ENCODE data around the gene MACROD2.

MACROD2 gene

GRCh38 chr20:14712302-14712739 lies 717.0 kb downstream of the MACROD2 start:
- Histone ChIP-seq H3K4me3 (ENCODE audit: low read length in 2 of 2) (peak overlapping the region in 1 of 2 donors; percentile 36), H3K27ac (ENCODE audit: low read length) (no peak overlapping the region), H3K9ac (ENCODE audit: low read length in 2 of 2) (no peak overlapping the region), H3K27me3 (ENCODE audit: control insufficient read depth in 1 of 2, insufficient read depth in 2 of 2, low read length in 2 of 2) (no peaks in the 10 kb centered on the region), H3K9me3 (ENCODE audit: control insufficient read depth in 2 of 2, low read length in 2 of 2) (no peaks in the 10 kb centered on the region), H3K36me3 (ENCODE audit: control insufficient read depth in 2 of 2, insufficient read depth in 2 of 2, low read length in 2 of 2) (no peaks in the 10 kb centered on the region), H3K4me1 (ENCODE audit: control insufficient read depth, insufficient read depth, low read length) (no peaks in the 10 kb centered on the region)

GRCh38 chr20:14715400-14715799 lies 720.1 kb downstream of the MACROD2 start:
- Histone ChIP-seq H3K4me3 (ENCODE audit: low read length in 2 of 2) (no peak overlapping the region), H3K9me3 (ENCODE audit: control insufficient read depth in 2 of 2, low read length in 2 of 2) (no peaks in the 10 kb centered on the region), H3K9ac (ENCODE audit: low read length in 2 of 2) (no peak overlapping the region), H3K27ac (ENCODE audit: low read length) (no peak overlapping the region), H3K27me3 (ENCODE audit: control insufficient read depth in 1 of 2, insufficient read depth in 2 of 2, low read length in 2 of 2) (no peaks in the 10 kb centered on the region), H3K36me3 (ENCODE audit: control insufficient read depth in 2 of 2, insufficient read depth in 2 of 2, low read length in 2 of 2) (no peaks in the 10 kb centered on the region), H3K4me1 (ENCODE audit: control insufficient read depth, insufficient read depth, low read length) (no peaks in the 10 kb centered on the region)

DNA sequence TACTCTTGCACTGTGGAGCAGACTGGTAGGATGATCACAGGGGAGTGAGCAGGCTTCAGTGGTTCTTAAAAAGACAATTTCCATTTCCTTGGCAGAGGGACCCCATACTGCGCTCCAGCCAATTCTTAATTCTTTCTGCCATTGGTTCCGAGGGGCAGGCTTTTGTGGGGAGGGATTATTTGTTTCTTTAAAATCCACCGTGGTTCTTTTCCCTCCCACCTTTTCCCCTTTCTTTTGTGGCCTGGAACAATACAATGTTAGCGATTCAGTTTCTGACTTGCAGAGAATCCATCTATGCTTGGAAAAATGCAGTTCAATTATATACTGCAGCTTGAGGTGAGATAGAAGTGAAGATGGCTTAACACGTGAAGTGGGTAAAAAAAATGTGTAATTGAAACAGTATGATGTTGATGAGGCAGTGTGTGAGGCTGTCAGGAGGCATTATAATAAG lies 721.1 kb downstream of the MACROD2 start:
- Histone ChIP-seq H3K27ac (ENCODE audit: low read length) (no peak overlapping the region), H3K36me3 (ENCODE audit: control insufficient read depth in 2 of 2, insufficient read depth in 2 of 2, low read length in 2 of 2) (no peaks in the 10 kb centered on the region), H3K9ac (ENCODE audit: low read length in 2 of 2) (no peak overlapping the region), H3K4me1 (ENCODE audit: control insufficient read depth, insufficient read depth, low read length) (no peaks in the 10 kb centered on the region), H3K9me3 (ENCODE audit: control insufficient read depth in 2 of 2, low read length in 2 of 2) (no peaks in the 10 kb centered on the region), H3K27me3 (ENCODE audit: control insufficient read depth in 1 of 2, insufficient read depth in 2 of 2, low read length in 2 of 2) (no peaks in the 10 kb centered on the region), H3K4me3 (ENCODE audit: low read length in 2 of 2) (no peak overlapping the region)

- Histone ChIP-seq H3K27me3 (ENCODE audit: control insufficient read depth in 1 of 2, insufficient read depth in 2 of 2, low read length in 2 of 2) (no peaks in the 10 kb centered on the region), H3K9ac (ENCODE audit: low read length in 2 of 2) (no peak overlapping the region), H3K9me3 (ENCODE audit: control insufficient read depth in 2 of 2, low read length in 2 of 2) (no peaks in the 10 kb centered on the region), H3K4me3 (ENCODE audit: low read length in 2 of 2) (no peak overlapping the region), H3K4me1 (ENCODE audit: control insufficient read depth, insufficient read depth, low read length) (no peaks in the 10 kb centered on the region), H3K36me3 (ENCODE audit: control insufficient read depth in 2 of 2, insufficient read depth in 2 of 2, low read length in 2 of 2) (no peaks in the 10 kb centered on the region), H3K27ac (ENCODE audit: low read length) (no peak overlapping the region)
These were observed 722.1 kb downstream of the MACROD2 start for GRCh38 chr20:14717134-14717999.

GRCh38 chr20:14720251-14720650 lies 724.9 kb downstream of the MACROD2 start:
- Histone ChIP-seq H3K9ac (ENCODE audit: low read length in 2 of 2) (no peak overlapping the region), H3K27ac (ENCODE audit: low read length) (no peak overlapping the region), H3K4me1 (ENCODE audit: control insufficient read depth, insufficient read depth, low read length) (no peaks in the 10 kb centered on the region), H3K27me3 (ENCODE audit: control insufficient read depth in 1 of 2, insufficient read depth in 2 of 2, low read length in 2 of 2) (no peaks in the 10 kb centered on the region), H3K9me3 (ENCODE audit: control insufficient read depth in 2 of 2, low read length in 2 of 2) (no peaks in the 10 kb centered on the region), H3K4me3 (ENCODE audit: low read length in 2 of 2) (no peak overlapping the region), H3K36me3 (ENCODE audit: control insufficient read depth in 2 of 2, insufficient read depth in 2 of 2, low read length in 2 of 2) (no peaks in the 10 kb centered on the region)

- Histone ChIP-seq H3K4me3 (ENCODE audit: low read length in 2 of 2) (no peak overlapping the region), H3K27ac (ENCODE audit: low read length) (no peak overlapping the region), H3K9ac (ENCODE audit: low read length in 2 of 2) (no peak overlapping the region), H3K36me3 (ENCODE audit: control insufficient read depth in 2 of 2, insufficient read depth in 2 of 2, low read length in 2 of 2) (no peaks in the 10 kb centered on the region), H3K4me1 (ENCODE audit: control insufficient read depth, insufficient read depth, low read length) (no peaks in the 10 kb centered on the region), H3K9me3 (ENCODE audit: control insufficient read depth in 2 of 2, low read length in 2 of 2) (no peaks in the 10 kb centered on the region), H3K27me3 (ENCODE audit: control insufficient read depth in 1 of 2, insufficient read depth in 2 of 2, low read length in 2 of 2) (no peaks in the 10 kb centered on the region)
These were observed 726.7 kb downstream of the MACROD2 start for GRCh38 chr20:14721926-14722452.

DNA sequence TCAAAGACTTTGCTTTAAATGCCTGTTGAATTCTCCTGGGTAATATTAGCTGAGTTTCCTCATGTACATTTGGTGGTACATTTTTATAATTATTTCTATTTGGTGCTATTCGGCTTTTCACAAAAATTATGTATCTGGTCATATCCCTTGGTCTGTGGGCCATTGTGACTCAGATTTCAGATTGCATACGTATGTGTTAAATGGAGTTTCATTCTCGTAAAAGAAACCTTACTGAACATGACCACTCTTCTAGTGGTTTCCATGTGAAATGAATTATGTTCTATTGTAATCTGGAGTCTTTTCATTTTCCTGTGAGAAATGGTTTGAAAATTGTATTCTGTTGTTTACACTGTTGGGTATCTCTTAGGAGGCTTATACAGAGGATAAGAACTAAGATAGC lies 728.3 kb downstream of the MACROD2 start:
- no peaks in the 10 kb centered on the region for H3K9me3 ChIP-seq (ENCODE audit: control insufficient read depth in 2 of 2, low read length in 2 of 2)
- H3K9ac ChIP-seq (ENCODE audit: low read length in 2 of 2) = no peak overlapping the region
- H3K27me3 ChIP-seq (ENCODE audit: control insufficient read depth in 1 of 2, insufficient read depth in 2 of 2, low read length in 2 of 2) = no peaks in the 10 kb centered on the region
- no peaks in the 10 kb centered on the region for H3K36me3 ChIP-seq (ENCODE audit: control insufficient read depth in 2 of 2, insufficient read depth in 2 of 2, low read length in 2 of 2)
- H3K4me1 ChIP-seq (ENCODE audit: control insufficient read depth, insufficient read depth, low read length) = no peaks in the 10 kb centered on the region
- no peak overlapping the region for H3K4me3 ChIP-seq (ENCODE audit: low read length in 2 of 2)
- H3K27ac ChIP-seq (ENCODE audit: low read length) = no peak overlapping the region

DNA sequence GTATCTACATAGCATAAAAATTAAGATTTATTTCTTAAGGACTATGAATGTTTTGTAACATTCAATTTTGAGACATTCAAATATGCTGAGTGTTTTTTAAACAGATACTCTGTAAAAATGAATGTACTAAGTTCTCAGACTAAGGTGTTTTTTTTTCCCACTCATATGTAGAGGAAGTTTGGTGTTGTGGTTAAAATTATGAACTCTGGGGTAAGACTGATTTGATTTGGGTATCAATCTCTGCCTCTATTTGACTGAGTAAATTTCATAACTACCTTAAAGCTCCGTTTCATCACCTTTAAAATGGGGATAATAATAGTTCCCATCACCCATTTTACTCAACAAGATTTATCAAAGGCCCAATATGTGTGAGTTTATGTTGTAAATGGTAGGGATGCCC lies 728.7 kb downstream of the MACROD2 start:
- Histone ChIP-seq H3K9ac (ENCODE audit: low read length in 2 of 2) (no peak overlapping the region), H3K36me3 (ENCODE audit: control insufficient read depth in 2 of 2, insufficient read depth in 2 of 2, low read length in 2 of 2) (no peaks in the 10 kb centered on the region), H3K4me1 (ENCODE audit: control insufficient read depth, insufficient read depth, low read length) (no peaks in the 10 kb centered on the region), H3K27me3 (ENCODE audit: control insufficient read depth in 1 of 2, insufficient read depth in 2 of 2, low read length in 2 of 2) (no peaks in the 10 kb centered on the region), H3K9me3 (ENCODE audit: control insufficient read depth in 2 of 2, low read length in 2 of 2) (no peaks in the 10 kb centered on the region), H3K4me3 (ENCODE audit: low read length in 2 of 2) (no peak overlapping the region), H3K27ac (ENCODE audit: low read length) (no peak overlapping the region)

DNA sequence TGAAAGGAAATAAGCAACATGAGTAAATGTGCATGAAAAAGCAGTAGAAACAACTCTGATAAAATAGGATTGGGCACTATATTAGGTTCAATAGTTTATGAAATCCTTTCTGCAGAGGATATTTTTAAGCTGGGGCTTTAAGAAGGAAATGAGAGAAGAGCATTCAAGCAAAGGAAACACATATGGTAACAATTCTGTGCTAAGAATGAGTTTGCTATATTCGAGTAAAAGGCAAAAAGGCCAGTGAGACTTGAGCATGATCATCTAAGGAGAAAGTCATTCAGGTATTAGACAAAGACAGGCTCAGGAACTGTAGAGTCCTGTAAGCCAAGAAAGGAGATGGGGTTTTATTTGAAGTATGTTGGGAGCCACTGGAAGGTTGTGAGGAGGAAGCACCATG lies 729.2 kb downstream of the MACROD2 start:
- Histone ChIP-seq H3K4me1 (ENCODE audit: control insufficient read depth, insufficient read depth, low read length) (no peaks in the 10 kb centered on the region), H3K9me3 (ENCODE audit: control insufficient read depth in 2 of 2, low read length in 2 of 2) (no peaks in the 10 kb centered on the region), H3K27me3 (ENCODE audit: control insufficient read depth in 1 of 2, insufficient read depth in 2 of 2, low read length in 2 of 2) (no peaks in the 10 kb centered on the region), H3K4me3 (ENCODE audit: low read length in 2 of 2) (no peak overlapping the region), H3K27ac (ENCODE audit: low read length) (no peak overlapping the region), H3K9ac (ENCODE audit: low read length in 2 of 2) (no peak overlapping the region), H3K36me3 (ENCODE audit: control insufficient read depth in 2 of 2, insufficient read depth in 2 of 2, low read length in 2 of 2) (no peaks in the 10 kb centered on the region)

DNA sequence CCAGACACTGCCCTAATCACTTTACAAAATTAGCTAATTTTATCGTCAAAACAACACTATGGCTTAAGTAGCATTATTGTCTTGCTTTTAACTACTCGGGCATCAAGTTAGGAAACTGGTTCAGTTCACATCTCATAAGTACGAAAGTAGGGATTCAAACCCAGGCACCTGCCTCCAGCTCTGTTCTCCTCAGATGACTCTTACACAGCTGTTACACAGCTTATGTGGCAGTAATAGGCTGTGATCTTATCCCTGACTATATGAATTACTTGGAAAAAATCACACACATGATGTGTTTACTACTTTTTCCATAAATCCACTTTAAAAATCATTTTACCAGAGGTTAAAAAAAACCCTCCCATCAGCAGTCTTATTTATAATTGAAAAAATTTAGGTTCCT lies 731.3 kb downstream of the MACROD2 start:
- Histone ChIP-seq H3K4me1 (ENCODE audit: control insufficient read depth, insufficient read depth, low read length) (no peaks in the 10 kb centered on the region), H3K27ac (ENCODE audit: low read length) (no peak overlapping the region)

More for the DNA sequence above, 731.3 kb downstream of the MACROD2 start:
- Histone ChIP-seq H3K9ac (ENCODE audit: low read length in 2 of 2) (no peak overlapping the region), H3K4me3 (ENCODE audit: low read length in 2 of 2) (no peak overlapping the region), H3K9me3 (ENCODE audit: control insufficient read depth in 2 of 2, low read length in 2 of 2) (no peaks in the 10 kb centered on the region), H3K36me3 (ENCODE audit: control insufficient read depth in 2 of 2, insufficient read depth in 2 of 2, low read length in 2 of 2) (no peaks in the 10 kb centered on the region), H3K27me3 (ENCODE audit: control insufficient read depth in 1 of 2, insufficient read depth in 2 of 2, low read length in 2 of 2) (no peaks in the 10 kb centered on the region)
